ENCODE results near the gene C9.

The C9 gene

GRCh38 chr5:39394946-39395345 lies 30.7 kb upstream of the C9 start:
- H3K9ac ChIP-seq (ENCODE audit: low read depth, low read length): no peak overlapping the region
- H3K4me1 ChIP-seq (ENCODE audit: insufficient read depth, low read length): no peaks in the 10 kb centered on the region; the same call in 1 of the 2 replicates
- H3K36me3 ChIP-seq (ENCODE audit: insufficient read depth, low read length): no peaks in the 10 kb centered on the region
- H3K9me3 ChIP-seq (ENCODE audit: control insufficient read depth, insufficient read depth, low read length): no peaks in the 10 kb centered on the region

GRCh38 chr5:39390945-39391344 lies 26.6 kb upstream of the C9 start:
- no peaks in the 10 kb centered on the region; the same call in 1 of the 2 replicates for H3K4me1 ChIP-seq (ENCODE audit: insufficient read depth, low read length)
- no peaks in the 10 kb centered on the region for H3K9me3 ChIP-seq (ENCODE audit: control insufficient read depth, insufficient read depth, low read length)
- H3K9ac ChIP-seq (ENCODE audit: low read depth, low read length): no peak overlapping the region
- no peaks in the 10 kb centered on the region for H3K36me3 ChIP-seq (ENCODE audit: insufficient read depth, low read length)

- no peak overlapping the region for H3K9ac ChIP-seq (ENCODE audit: low read depth, low read length)
- H3K4me1 ChIP-seq (ENCODE audit: insufficient read depth, low read length): no peaks in the 10 kb centered on the region
- no peaks in the 10 kb centered on the region for H3K36me3 ChIP-seq (ENCODE audit: insufficient read depth, low read length)
- no peaks in the 10 kb centered on the region for H3K9me3 ChIP-seq (ENCODE audit: control insufficient read depth, insufficient read depth, low read length)
Observed at GRCh38 chr5:39387293-39387692, 23.0 kb upstream of the C9 start.

- Histone ChIP-seq H3K4me1 (ENCODE audit: insufficient read depth, low read length) (no peaks in the 10 kb centered on the region), H3K9ac (ENCODE audit: low read depth, low read length) (no peak overlapping the region), H3K36me3 (ENCODE audit: insufficient read depth, low read length) (no peaks in the 10 kb centered on the region), H3K9me3 (ENCODE audit: control insufficient read depth, insufficient read depth, low read length) (no peaks in the 10 kb centered on the region)
Observed at GRCh38 chr5:39384271-39384670, 20.0 kb upstream of the C9 start.

GRCh38 chr5:39381376-39381775 lies 17.1 kb upstream of the C9 start:
- no peaks in the 10 kb centered on the region for H3K9me3 ChIP-seq (ENCODE audit: control insufficient read depth, insufficient read depth, low read length)
- H3K4me1 ChIP-seq (ENCODE audit: insufficient read depth, low read length): no peaks in the 10 kb centered on the region
- no peaks in the 10 kb centered on the region for H3K36me3 ChIP-seq (ENCODE audit: insufficient read depth, low read length)
- no peak overlapping the region for H3K9ac ChIP-seq (ENCODE audit: low read depth, low read length)

GRCh38 chr5:39379693-39380092 lies 15.4 kb upstream of the C9 start:
- Histone ChIP-seq H3K36me3 (ENCODE audit: insufficient read depth, low read length) (no peaks in the 10 kb centered on the region), H3K9ac (ENCODE audit: low read depth, low read length) (no peak overlapping the region), H3K9me3 (ENCODE audit: control insufficient read depth, insufficient read depth, low read length) (no peaks in the 10 kb centered on the region), H3K4me1 (ENCODE audit: insufficient read depth, low read length) (no peaks in the 10 kb centered on the region)

GRCh38 chr5:39377613-39378012 lies 13.3 kb upstream of the C9 start:
- Histone ChIP-seq H3K9ac (ENCODE audit: low read depth, low read length) (no peak overlapping the region), H3K4me1 (ENCODE audit: insufficient read depth, low read length) (no peaks in the 10 kb centered on the region), H3K9me3 (ENCODE audit: control insufficient read depth, insufficient read depth, low read length) (no peaks in the 10 kb centered on the region), H3K36me3 (ENCODE audit: insufficient read depth, low read length) (no peaks in the 10 kb centered on the region)

- no peaks in the 10 kb centered on the region for H3K9me3 ChIP-seq (ENCODE audit: control insufficient read depth, insufficient read depth, low read length)
- H3K9ac ChIP-seq (ENCODE audit: low read depth, low read length): no peak overlapping the region
- H3K4me1 ChIP-seq (ENCODE audit: insufficient read depth, low read length): no peaks in the 10 kb centered on the region
- no peaks in the 10 kb centered on the region for H3K36me3 ChIP-seq (ENCODE audit: insufficient read depth, low read length)
Observed at GRCh38 chr5:39376293-39376714, 12.0 kb upstream of the C9 start.

- H3K9ac ChIP-seq (ENCODE audit: low read depth, low read length): no peak overlapping the region
- H3K36me3 ChIP-seq (ENCODE audit: insufficient read depth, low read length): no peaks in the 10 kb centered on the region
- H3K9me3 ChIP-seq (ENCODE audit: control insufficient read depth, insufficient read depth, low read length): no peaks in the 10 kb centered on the region
- H3K4me1 ChIP-seq (ENCODE audit: insufficient read depth, low read length): peaks cover 4% of the 10 kb centered on the region; the same call in 1 of the 2 replicates
Observed at GRCh38 chr5:39373791-39374190, 9.5 kb upstream of the C9 start.

- no peak overlapping the region for H3K9ac ChIP-seq (ENCODE audit: low read depth, low read length)
- no peaks in the 10 kb centered on the region for H3K36me3 ChIP-seq (ENCODE audit: insufficient read depth, low read length)
- no peaks in the 10 kb centered on the region for H3K9me3 ChIP-seq (ENCODE audit: control insufficient read depth, insufficient read depth, low read length)
- H3K4me1 ChIP-seq (ENCODE audit: insufficient read depth, low read length): peaks cover 4% of the 10 kb centered on the region; the same call in 1 of the 2 replicates
Observed at GRCh38 chr5:39371367-39371635, 7.0 kb upstream of the C9 start.

- no peaks in the 10 kb centered on the region for H3K9me3 ChIP-seq (ENCODE audit: control insufficient read depth, insufficient read depth, low read length)
- no peak overlapping the region for H3K9ac ChIP-seq (ENCODE audit: low read depth, low read length)
- peaks cover 4% of the 10 kb centered on the region; the same call in 1 of the 2 replicates for H3K4me1 ChIP-seq (ENCODE audit: insufficient read depth, low read length)
- H3K36me3 ChIP-seq (ENCODE audit: insufficient read depth, low read length): no peaks in the 10 kb centered on the region
Observed at GRCh38 chr5:39370555-39371366, 6.5 kb upstream of the C9 start.

- no peak overlapping the region for H3K9ac ChIP-seq (ENCODE audit: low read depth, low read length)
- no peaks in the 10 kb centered on the region for H3K36me3 ChIP-seq (ENCODE audit: insufficient read depth, low read length)
- H3K9me3 ChIP-seq (ENCODE audit: control insufficient read depth, insufficient read depth, low read length): no peaks in the 10 kb centered on the region
- peaks cover 4% of the 10 kb centered on the region; the same call in 1 of the 2 replicates for H3K4me1 ChIP-seq (ENCODE audit: insufficient read depth, low read length)
Observed at GRCh38 chr5:39369123-39369815, 5.0 kb upstream of the C9 start.

- Histone ChIP-seq H3K4me1 (ENCODE audit: insufficient read depth, low read length) (peaks cover 4% of the 10 kb centered on the region; the same call in 1 of the 2 replicates), H3K9me3 (ENCODE audit: control insufficient read depth, insufficient read depth, low read length) (no peaks in the 10 kb centered on the region), H3K36me3 (ENCODE audit: insufficient read depth, low read length) (no peaks in the 10 kb centered on the region), H3K9ac (ENCODE audit: low read depth, low read length) (no peak overlapping the region)
Observed at GRCh38 chr5:39368116-39368515, 3.8 kb upstream of the C9 start.

GRCh38 chr5:39367711-39368110 lies 3.4 kb upstream of the C9 start:
- H3K9me3 ChIP-seq (ENCODE audit: control insufficient read depth, insufficient read depth, low read length): no peaks in the 10 kb centered on the region
- H3K9ac ChIP-seq (ENCODE audit: low read depth, low read length): no peak overlapping the region
- peaks cover 4% of the 10 kb centered on the region; the same call in 1 of the 2 replicates for H3K4me1 ChIP-seq (ENCODE audit: insufficient read depth, low read length)
- H3K36me3 ChIP-seq (ENCODE audit: insufficient read depth, low read length): no peaks in the 10 kb centered on the region

- no peaks in the 10 kb centered on the region for H3K9me3 ChIP-seq (ENCODE audit: control insufficient read depth, insufficient read depth, low read length)
Observed at GRCh38 chr5:39363217-39363616, 1.1 kb downstream of the C9 start.

More at GRCh38 chr5:39363217-39363616, 1.1 kb downstream of the C9 start:
- Histone ChIP-seq H3K36me3 (ENCODE audit: insufficient read depth, low read length) (no peaks in the 10 kb centered on the region), H3K9ac (ENCODE audit: low read depth, low read length) (no peak overlapping the region), H3K4me1 (ENCODE audit: insufficient read depth, low read length) (no peaks in the 10 kb centered on the region)
